ENCODE results near the gene TSKS.

DNA sequence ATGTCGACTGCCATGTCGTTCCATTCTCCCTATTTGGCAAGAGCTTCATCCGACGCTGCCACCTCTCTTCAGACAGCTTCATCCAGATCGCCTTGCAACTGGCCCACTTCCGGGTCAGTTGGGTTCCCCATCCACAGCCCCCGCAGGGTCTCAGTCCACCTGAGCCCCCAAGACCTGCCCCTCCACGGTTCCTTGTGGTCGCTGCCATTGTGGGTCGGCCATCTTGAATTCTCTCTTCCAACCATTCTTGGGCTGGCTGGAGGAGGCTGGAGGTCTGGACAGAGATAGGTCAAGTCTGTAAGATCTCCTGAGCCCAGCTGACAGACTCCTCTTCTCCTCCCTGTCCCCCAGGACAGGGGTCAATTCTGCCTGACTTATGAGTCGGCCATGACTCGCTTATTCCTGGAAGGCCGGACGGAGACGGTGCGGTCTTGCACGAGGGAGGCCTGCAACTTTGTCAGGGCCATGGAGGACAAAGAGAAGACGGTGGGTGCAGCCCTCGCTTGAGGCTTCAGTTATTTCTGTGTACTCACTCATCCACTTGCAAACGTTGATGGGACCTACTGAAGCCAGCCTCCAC lies 52.6 kb downstream of the TSKS start:
- TF ChIP-seq ZFX (IDR thresholded peaks at IDR 0.05; ENCODE audit: borderline replicate concordance) = no peak
- TF ChIP-seq, protein P1, sequence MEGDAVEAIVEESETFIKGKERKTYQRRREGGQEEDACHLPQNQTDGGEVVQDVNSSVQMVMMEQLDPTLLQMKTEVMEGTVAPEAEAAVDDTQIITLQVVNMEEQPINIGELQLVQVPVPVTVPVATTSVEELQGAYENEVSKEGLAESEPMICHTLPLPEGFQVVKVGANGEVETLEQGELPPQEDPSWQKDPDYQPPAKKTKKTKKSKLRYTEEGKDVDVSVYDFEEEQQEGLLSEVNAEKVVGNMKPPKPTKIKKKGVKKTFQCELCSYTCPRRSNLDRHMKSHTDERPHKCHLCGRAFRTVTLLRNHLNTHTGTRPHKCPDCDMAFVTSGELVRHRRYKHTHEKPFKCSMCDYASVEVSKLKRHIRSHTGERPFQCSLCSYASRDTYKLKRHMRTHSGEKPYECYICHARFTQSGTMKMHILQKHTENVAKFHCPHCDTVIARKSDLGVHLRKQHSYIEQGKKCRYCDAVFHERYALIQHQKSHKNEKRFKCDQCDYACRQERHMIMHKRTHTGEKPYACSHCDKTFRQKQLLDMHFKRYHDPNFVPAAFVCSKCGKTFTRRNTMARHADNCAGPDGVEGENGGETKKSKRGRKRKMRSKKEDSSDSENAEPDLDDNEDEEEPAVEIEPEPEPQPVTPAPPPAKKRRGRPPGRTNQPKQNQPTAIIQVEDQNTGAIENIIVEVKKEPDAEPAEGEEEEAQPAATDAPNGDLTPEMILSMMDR (IDR thresholded peaks at IDR 0.05) = no peak
